GM19239 (cell line): ENCODE data around the gene LGMN.
"Not testable (repeated sequence)": the region's sequence is repeated elsewhere in the genome, so short reads cannot be mapped to it uniquely, and the experiment has no call there.

Source experiments
- DNase-seq: peaks from one replicate; pipeline ENCODE4 v3.0.0; 2011; ENCODE audit warnings: low spot score; ENCODE audit not compliant: insufficient read length
- FAIRE-seq: peaks from 2 replicates; lab custom pipeline; 2011; peaks lifted over from hg19 to GRCh38; lab: Jason Lieb, UNC

Gene LGMN

GRCh38 chr14:92680330-92680729 lies 68.1 kb downstream of the LGMN start:
- DNase-seq, FAIRE-seq: not testable (repeated sequence)

GRCh38 chr14:92679246-92679645 lies 69.2 kb downstream of the LGMN start:
- DNase-seq (no peak), FAIRE-seq (no peak)

- no peak for DNase-seq
- no peak for FAIRE-seq
Measured at GRCh38 chr14:92678766-92679165, 69.7 kb downstream of the LGMN start.

GRCh38 chr14:92677955-92678354 lies 70.5 kb downstream of the LGMN start:
- DNase-seq (no peak), FAIRE-seq (no peak)

- FAIRE-seq: peak; percentile 96
- peak; percentile 82 for DNase-seq
Measured at GRCh38 chr14:92677087-92677668, 71.2 kb downstream of the LGMN start.

- DNase-seq (no peak), FAIRE-seq (no peak)
Measured at GRCh38 chr14:92676403-92677086, 71.9 kb downstream of the LGMN start.

GRCh38 chr14:92675976-92676375 lies 72.5 kb downstream of the LGMN start:
- DNase-seq (no peak), FAIRE-seq (peak; percentile 89)

- FAIRE-seq: peak; percentile 89
- DNase-seq: no peak
Measured at GRCh38 chr14:92675421-92675820, 73.0 kb downstream of the LGMN start.

GRCh38 chr14:92673601-92674150 lies 74.8 kb downstream of the LGMN start:
- DNase-seq: no peak
- FAIRE-seq: no peak

GRCh38 chr14:92670643-92671366 lies 77.6 kb downstream of the LGMN start:
- FAIRE-seq (peak; percentile 28), DNase-seq (no peak)

GRCh38 chr14:92670160-92670559 lies 78.3 kb downstream of the LGMN start:
- peak; percentile 60 for DNase-seq
- FAIRE-seq: peak; percentile 93

GRCh38 chr14:92668276-92668973 lies 80.0 kb downstream of the LGMN start:
- DNase-seq: no peak
- peak; percentile 69 for FAIRE-seq

GRCh38 chr14:92666251-92666650 lies 82.2 kb downstream of the LGMN start:
- peak; percentile 8 for FAIRE-seq
- no peak for DNase-seq

- peak; percentile 51 for FAIRE-seq
- no peak for DNase-seq
Measured at GRCh38 chr14:92665661-92666110, 82.7 kb downstream of the LGMN start.

GRCh38 chr14:92663049-92663448 lies 85.4 kb downstream of the LGMN start:
- DNase-seq (no peak), FAIRE-seq (no peak)

- DNase-seq: no peak
- FAIRE-seq: no peak
Measured at GRCh38 chr14:92660571-92660970, 87.9 kb downstream of the LGMN start.

GRCh38 chr14:92659765-92660561 lies 88.5 kb downstream of the LGMN start:
- peak; percentile 65 for FAIRE-seq

GRCh38 chr14:92658684-92659083 lies 89.7 kb downstream of the LGMN start:
- no peak for DNase-seq

More at GRCh38 chr14:92659765-92660561, 88.5 kb downstream of the LGMN start:
- no peak for DNase-seq

GRCh38 chr14:92658160-92658559 lies 90.3 kb downstream of the LGMN start:
- FAIRE-seq: peak; percentile 28
- no peak for DNase-seq

More at GRCh38 chr14:92658684-92659083, 89.7 kb downstream of the LGMN start:
- no peak for FAIRE-seq
